HUDEP-2 (cell line): ENCODE measurements around the gene TRPV3.
"Not testable (repeated sequence)": the region's sequence is repeated elsewhere in the genome, so short reads cannot be mapped to it uniquely, and the experiment has no call there.

Source experiments
- DNase-seq, 76 experiments: peaks; one replicate each; lab custom pipeline; 2025; ENCODE audit not compliant: unreplicated experiment in 76 of 76; lab: John Stamatoyannopoulos, UW

Gene TRPV3

DNA sequence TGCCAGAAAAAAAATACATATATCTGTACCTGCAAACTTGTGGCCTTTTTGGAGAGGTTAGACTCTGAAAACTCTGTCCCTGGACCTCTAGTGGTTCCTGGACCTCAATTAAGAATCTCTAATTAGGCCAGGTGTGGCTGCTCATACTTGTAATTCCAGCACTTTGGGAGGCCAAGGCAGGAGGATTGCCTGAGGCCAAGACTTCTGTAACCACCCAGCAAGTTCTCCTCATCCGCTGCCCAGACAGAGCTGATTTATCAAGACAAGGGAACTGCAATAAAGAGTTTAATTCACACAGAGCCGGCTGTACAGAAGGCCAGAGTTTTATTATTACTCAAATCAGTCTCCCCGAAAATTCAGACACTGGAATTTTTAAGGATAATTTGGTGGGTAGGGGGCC is 77.6 kb downstream of the TRPV3 start:
- no peak for DNase-seq

- no peak for DNase-seq
Measured at GRCh38 chr17:3475812-3476610, 81.6 kb downstream of the TRPV3 start, which contains the start of gene ASPA. ASPA (plus strand) TSS chr17:3475997; CDS start chr17:3476160, 163 bp downstream.

DNA sequence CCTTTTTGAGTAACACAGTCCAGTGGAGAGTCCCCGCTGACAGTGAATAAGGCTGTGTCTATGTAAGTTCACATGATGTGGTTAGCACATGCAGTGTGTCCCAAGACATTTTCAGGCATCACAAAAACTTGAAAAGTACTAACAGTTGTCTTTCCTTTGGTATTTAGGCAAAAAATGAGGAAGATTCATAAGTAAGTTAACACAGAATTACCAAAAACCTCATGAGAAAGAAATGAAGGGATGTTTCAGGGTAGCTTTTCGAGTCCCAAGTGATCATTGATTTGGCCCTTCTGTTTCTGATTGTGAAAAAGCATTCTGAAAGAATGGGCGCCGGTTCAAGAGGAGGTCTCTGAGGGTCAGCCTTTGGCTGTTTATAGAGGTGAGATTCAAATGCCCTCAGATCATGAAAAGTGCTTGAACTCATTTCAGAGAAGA is 82.3 kb downstream of the TRPV3 start:
- no peak for DNase-seq

DNA sequence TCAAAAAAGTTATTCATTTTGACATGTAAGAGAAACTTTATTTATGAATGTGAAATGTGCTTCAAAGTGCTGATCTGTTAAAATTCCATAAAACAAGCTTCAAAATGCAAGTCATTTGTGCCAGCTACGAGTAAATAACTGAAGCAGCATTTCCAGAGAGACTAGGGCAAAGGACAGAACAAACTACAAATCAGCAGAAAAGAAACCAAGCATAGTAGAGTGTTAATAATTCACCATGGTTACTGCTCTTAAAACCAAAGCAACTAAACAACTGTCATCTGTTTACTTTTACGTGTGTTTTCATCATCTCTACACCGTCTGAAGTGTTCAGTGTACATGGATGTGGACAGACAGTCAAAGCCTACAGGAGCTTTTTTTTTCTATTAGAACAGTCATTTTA is 83.4 kb downstream of the TRPV3 start:
- DNase-seq: no peak

DNA sequence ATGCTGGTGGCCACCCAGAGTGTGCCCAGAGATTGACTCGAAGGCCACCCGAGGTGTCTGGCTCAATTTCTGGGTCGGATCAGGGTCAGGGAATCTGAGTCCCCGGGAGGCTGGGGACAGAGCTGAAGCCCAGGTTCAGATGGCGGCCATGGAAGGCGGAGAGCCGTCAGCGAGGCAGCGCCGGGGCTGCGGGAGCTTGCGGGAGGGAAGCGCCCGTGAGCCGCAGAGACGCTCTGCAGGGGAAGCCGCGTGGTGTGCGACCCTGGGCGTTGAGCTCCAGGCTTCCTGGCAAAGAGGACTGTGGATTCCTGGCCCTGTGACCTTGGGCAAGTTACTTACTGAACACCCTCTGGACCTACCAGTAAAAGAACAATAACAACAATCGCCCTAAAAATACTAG is 85.5 kb downstream of the TRPV3 start:
- no peak for DNase-seq

GRCh38 chr17:3471599-3471998 is 86.0 kb downstream of the TRPV3 start, which contains the start of gene SPATA22:
SPATA22 (minus strand) TSS chr17:3471819; CDS start chr17:3469325, 2,494 bp downstream.
- DNase-seq: no peak

- no peak for DNase-seq
Measured at GRCh38 chr17:3469529-3469928, 88.1 kb downstream of the TRPV3 start.

DNA sequence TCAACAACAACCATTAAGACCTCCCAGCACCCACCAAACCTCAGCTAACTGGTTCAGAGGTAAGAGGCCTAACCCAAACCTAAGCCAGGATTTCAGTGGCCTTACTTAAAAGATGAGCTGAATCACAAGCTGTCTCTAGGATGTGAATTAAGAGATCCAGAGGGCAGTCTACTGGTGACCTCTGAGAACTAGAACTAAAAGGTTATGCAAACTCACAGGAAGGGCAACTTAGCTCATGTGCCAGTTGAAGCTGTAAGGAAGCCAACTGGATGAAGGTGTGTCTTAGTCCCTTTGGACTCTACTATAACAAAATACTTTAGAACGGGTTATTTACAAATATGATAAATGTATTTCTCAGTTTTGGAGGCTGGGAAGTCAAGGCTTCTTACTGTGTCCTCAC is 91.3 kb downstream of the TRPV3 start:
- not testable (repeated sequence) for DNase-seq
